Right lung (tissue), 5 donors: Measurements from ENCODE around the gene SPECC1. TPM values are rescaled to one million over a fixed set of nuclear protein-coding genes. Genes with fewer than 3 reads are reported as not detected.
"Not testable (repeated sequence)": the region's sequence is repeated elsewhere in the genome, so short reads cannot be mapped to it uniquely, and the experiment has no call there.

Source experiments
- DNase-seq, 2 donors: peaks; one replicate each; pipeline ENCODE4 v3.0.0-alpha.2; 2013
- polyA plus RNA-seq, 5 donors: library from polyadenylated mRNA; unstranded; fragments of 120-200 nt; gene quantifications; one replicate each; pipeline versions ENCODE4 v1.2.1 to v1.2.3, GENCODE V29; 2013; ENCODE audit warnings: inconsistent platforms in 1 of 5, low replicate concordance in 1 of 5; ENCODE audit not compliant: insufficient read length in 5 of 5, insufficient read depth in 1 of 5

SPECC1 gene
- polyA plus RNA-seq, 5 donors, result 5.4 to 9.0 (median 6.5) TPM

- DNase-seq, result no peak
These were observed 150.4 kb downstream of the SPECC1 start for GRCh38 chr17:20159406-20160069.

GRCh38 chr17:20165516-20165915 is 156.4 kb downstream of the SPECC1 start:
- not testable (repeated sequence) for DNase-seq

- DNase-seq, result no peak
These were observed 160.9 kb downstream of the SPECC1 start for GRCh38 chr17:20170085-20170484.

- DNase-seq, result no peak
These were observed 162.7 kb downstream of the SPECC1 start for GRCh38 chr17:20171741-20172365.

- no peak for DNase-seq
These were observed 163.2 kb downstream of the SPECC1 start for GRCh38 chr17:20172376-20172775.

- DNase-seq, result no peak
These were observed 163.9 kb downstream of the SPECC1 start for GRCh38 chr17:20173091-20173490.

GRCh38 chr17:20174588-20175265 is 165.6 kb downstream of the SPECC1 start:
- DNase-seq, result no peak

- no peak for DNase-seq
These were observed 169.9 kb downstream of the SPECC1 start for GRCh38 chr17:20179041-20179440.

- DNase-seq, result no peak
These were observed 171.5 kb downstream of the SPECC1 start for GRCh38 chr17:20180661-20181060.

GRCh38 chr17:20184181-20184580 is 175.0 kb downstream of the SPECC1 start:
- DNase-seq, result no peak

GRCh38 chr17:20184977-20185619 is 175.9 kb downstream of the SPECC1 start:
- no peak for DNase-seq

GRCh38 chr17:20187049-20187448 is 177.9 kb downstream of the SPECC1 start:
- no peak for DNase-seq

- DNase-seq, result no peak
These were observed 180.1 kb downstream of the SPECC1 start for GRCh38 chr17:20189302-20189701.

GRCh38 chr17:20189979-20190378 is 180.8 kb downstream of the SPECC1 start:
- DNase-seq, result no peak

GRCh38 chr17:20190605-20191004 is 181.4 kb downstream of the SPECC1 start:
- no peak for DNase-seq

GRCh38 chr17:20191056-20191455 is 181.9 kb downstream of the SPECC1 start:
- no peak for DNase-seq

- not testable (repeated sequence) for DNase-seq
These were observed 187.1 kb downstream of the SPECC1 start for GRCh38 chr17:20196286-20196685.

- no peak for DNase-seq
These were observed 188.2 kb downstream of the SPECC1 start for GRCh38 chr17:20197272-20197926.

GRCh38 chr17:20200016-20200795 is 191.0 kb downstream of the SPECC1 start:
- no peak for DNase-seq

GRCh38 chr17:20200865-20201458 is 191.8 kb downstream of the SPECC1 start:
- no peak for DNase-seq

GRCh38 chr17:20202141-20202621 is 193.0 kb downstream of the SPECC1 start:
- no peak for DNase-seq
